Ectodermal cell (in vitro differentiated cells): ENCODE results near the gene CPLX1.

Source experiments
- H3K27ac ChIP-seq: 2 replicates; pipeline ENCODE4 v1.7.0; 2013; ENCODE audit warnings: mild to moderate bottlenecking, low read depth, low read length; ENCODE audit not compliant: insufficient read depth, poor library complexity, severe bottlenecking
- H3K27me3 ChIP-seq: 2 replicates; pipeline ENCODE4 v1.7.0; 2013; ENCODE audit warnings: mild to moderate bottlenecking, low read length; ENCODE audit not compliant: insufficient read depth, control insufficient read depth, poor library complexity, severe bottlenecking
- H3K36me3 ChIP-seq: one replicate; pipeline ENCODE4 v1.7.0; 2013; ENCODE audit warnings: low read length; ENCODE audit not compliant: control insufficient read depth, insufficient read depth
- H3K4me1 ChIP-seq: one replicate; pipeline ENCODE4 v1.7.0; 2013; ENCODE audit warnings: low read length; ENCODE audit not compliant: control insufficient read depth, insufficient read depth
- H3K4me3 ChIP-seq: 2 replicates; pipeline ENCODE4 v1.7.0; 2013; ENCODE audit warnings: low read depth, low read length, control low read depth; ENCODE audit not compliant: insufficient read depth
- H3K9me3 ChIP-seq: 2 replicates; pipeline ENCODE4 v1.7.0; 2013; ENCODE audit warnings: mild to moderate bottlenecking, low read length, moderate library complexity; ENCODE audit not compliant: control insufficient read depth
- WGBS, 2 experiments: methylation state at CpG; one replicate each; pipeline ENCODE4 v1.1.7; 2013; ENCODE audit warnings: missing lambda C conversion rate in 2 of 2; 5-methylcytosine and 5-hydroxymethylcytosine counted together

CPLX1 gene

GRCh38 chr4:826508-827208 is 729 bp upstream of the CPLX1 start:
- no peaks in the 10 kb centered on the region for H3K9me3 ChIP-seq
- H3K27ac ChIP-seq = no peak overlapping the region
- peaks cover 71% of the 10 kb centered on the region for H3K27me3 ChIP-seq
- WGBS, 2 experiments = 1% methylated on average over 75 of the region's 75 CpGs
- peak overlapping the region; percentile 16 for H3K4me3 ChIP-seq
- peaks cover 8% of the 10 kb centered on the region for H3K4me1 ChIP-seq
- H3K36me3 ChIP-seq = no peaks in the 10 kb centered on the region

GRCh38 chr4:825063-825970 is 612 bp downstream of the CPLX1 start:
- Histone ChIP-seq H3K27ac (no peak overlapping the region), H3K4me1 (peaks cover 8% of the 10 kb centered on the region), H3K27me3 (peaks cover 84% of the 10 kb centered on the region), H3K4me3 (no peak overlapping the region), H3K9me3 (no peaks in the 10 kb centered on the region), H3K36me3 (no peaks in the 10 kb centered on the region)
- WGBS, 2 experiments = 8 to 9% methylated on average over 94 of the region's 94 CpGs

DNA sequence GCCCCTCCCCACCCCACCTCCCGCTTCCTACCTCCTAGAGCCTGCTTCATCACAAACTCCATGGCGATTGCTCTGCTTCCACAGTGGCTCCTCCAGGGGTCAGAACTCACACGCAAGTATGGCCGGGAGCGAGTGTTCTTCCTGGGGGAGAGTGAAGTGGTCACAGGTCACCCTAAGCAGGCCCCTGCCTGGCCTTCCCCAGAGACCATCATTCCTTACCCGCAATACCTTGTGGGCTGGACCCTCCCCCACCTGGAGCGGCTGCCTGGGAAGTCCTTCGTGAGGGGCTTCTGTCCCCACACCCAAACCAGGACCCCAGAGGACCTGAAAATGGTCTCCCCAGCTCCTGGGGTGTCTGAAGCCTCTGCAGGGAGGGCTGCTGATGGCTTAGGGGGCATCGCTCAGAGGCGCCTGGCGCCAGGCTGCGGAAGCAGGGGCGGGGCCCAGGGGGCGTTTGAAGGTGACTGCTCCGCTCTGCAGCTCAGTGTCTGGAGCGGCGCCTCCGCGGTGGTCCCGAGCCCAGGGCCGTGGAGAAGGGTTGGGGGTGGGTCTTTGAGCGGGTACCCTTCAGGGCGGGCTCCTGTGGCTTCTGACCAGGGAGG is 1.4 kb downstream of the CPLX1 start:
- peaks cover 92% of the 10 kb centered on the region for H3K27me3 ChIP-seq
- H3K4me1 ChIP-seq = peaks cover 8% of the 10 kb centered on the region
- no peak overlapping the region for H3K27ac ChIP-seq
- H3K4me3 ChIP-seq = no peak overlapping the region
- WGBS, 2 experiments = 14 to 16% methylated on average over 23 of the region's 23 CpGs
- no peaks in the 10 kb centered on the region for H3K36me3 ChIP-seq
- no peaks in the 10 kb centered on the region for H3K9me3 ChIP-seq

DNA sequence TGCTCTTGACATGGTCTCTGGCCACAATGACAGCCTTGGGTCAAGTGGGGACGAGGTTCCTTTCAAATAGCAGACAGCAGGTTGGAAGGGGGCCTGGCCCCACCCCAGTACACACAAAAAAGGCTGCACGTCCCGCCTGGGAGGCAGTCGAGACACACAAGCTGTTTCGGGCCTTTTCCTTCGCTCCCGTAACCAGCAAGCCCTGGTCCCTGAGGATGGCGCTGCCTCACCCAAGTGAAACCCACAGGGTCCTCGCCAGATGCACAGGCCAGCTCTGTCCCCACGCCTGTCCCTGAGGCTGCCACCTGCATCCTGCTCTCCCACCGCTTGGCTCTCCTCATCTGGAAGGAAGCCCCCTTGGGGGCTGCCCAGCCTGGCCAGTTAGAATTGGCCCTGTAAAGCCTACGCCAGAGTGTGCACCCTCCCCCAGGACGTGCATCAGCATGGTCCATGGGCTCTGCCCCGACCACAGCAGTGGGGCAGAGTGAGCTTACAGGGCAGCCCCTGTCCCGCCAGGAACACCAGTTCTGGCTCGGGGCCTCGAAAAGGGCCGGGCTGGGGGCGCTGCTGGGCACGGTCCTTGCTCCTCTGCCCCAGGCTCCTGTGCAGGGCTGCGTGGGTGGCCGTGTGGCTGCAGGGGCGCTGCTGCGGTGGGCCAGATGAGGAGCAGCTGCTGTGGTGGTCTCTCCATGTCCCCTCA is 2.0 kb downstream of the CPLX1 start:
- no peak overlapping the region for H3K27ac ChIP-seq
- H3K4me3 ChIP-seq = no peak overlapping the region
- no peaks in the 10 kb centered on the region for H3K9me3 ChIP-seq
- WGBS, 2 experiments = 51 to 52% methylated on average over 24 of the region's 24 CpGs
- H3K27me3 ChIP-seq = peaks cover 97% of the 10 kb centered on the region
- H3K4me1 ChIP-seq = peaks cover 8% of the 10 kb centered on the region
- H3K36me3 ChIP-seq = no peaks in the 10 kb centered on the region

- Histone ChIP-seq H3K4me1 (peaks cover 8% of the 10 kb centered on the region), H3K27me3 (peaks cover 97% of the 10 kb centered on the region), H3K27ac (no peak overlapping the region), H3K4me3 (no peak overlapping the region), H3K36me3 (no peaks in the 10 kb centered on the region), H3K9me3 (no peaks in the 10 kb centered on the region)
- WGBS, 2 experiments = 81 to 82% methylated on average over 21 of the region's 21 CpGs
These were observed 2.7 kb downstream of the CPLX1 start for GRCh38 chr4:823176-823760.

DNA sequence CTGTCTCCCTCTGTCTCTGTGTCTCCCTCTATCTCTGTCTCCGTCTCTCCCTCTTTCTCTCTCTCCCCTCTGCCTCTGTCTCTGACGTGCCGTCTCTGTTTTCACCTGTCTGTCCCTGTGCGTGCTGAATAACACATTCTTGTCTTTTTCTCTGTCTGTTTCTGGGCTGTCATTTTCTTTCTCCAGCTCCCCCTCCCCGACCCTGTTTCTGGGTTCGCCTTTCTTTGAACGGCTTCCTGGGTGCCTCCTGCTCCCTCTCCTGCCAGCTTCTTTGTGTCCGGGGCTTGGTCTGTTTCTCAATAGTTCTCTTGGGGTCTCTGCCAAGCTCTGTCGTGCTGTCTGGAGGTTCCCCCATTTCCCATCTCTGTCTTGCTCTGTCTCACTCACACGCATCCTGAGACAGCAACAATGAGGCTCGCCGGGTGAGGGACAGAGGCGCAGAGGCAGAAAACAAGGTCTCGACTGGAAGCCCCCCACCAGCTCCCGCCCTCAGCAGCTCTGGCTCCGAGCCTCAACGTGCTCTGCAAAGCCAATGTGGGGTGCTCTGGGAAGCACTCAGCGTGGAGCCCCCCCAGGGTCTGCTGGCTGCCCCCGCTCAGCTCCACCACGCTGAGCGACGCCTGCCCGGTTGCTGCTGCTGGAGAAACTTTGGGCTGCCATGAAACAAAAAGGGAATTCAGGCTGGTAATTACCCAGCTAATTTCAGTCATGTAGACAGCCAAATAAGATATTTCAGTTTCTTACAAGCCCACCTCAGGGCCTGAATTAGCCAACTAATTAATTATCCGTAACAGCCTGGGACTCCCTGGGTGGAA is 3.4 kb downstream of the CPLX1 start:
- H3K27ac ChIP-seq = no peak overlapping the region
- WGBS, 2 experiments = 65 to 66% methylated on average over 24 of the region's 24 CpGs
- no peak overlapping the region for H3K4me3 ChIP-seq
- peaks cover 8% of the 10 kb centered on the region for H3K4me1 ChIP-seq
- H3K36me3 ChIP-seq = no peaks in the 10 kb centered on the region
- H3K27me3 ChIP-seq = peaks cover 97% of the 10 kb centered on the region
- H3K9me3 ChIP-seq = no peaks in the 10 kb centered on the region

GRCh38 chr4:821631-822030 is 4.3 kb downstream of the CPLX1 start:
- H3K4me3 ChIP-seq = no peak overlapping the region
- H3K27ac ChIP-seq = no peak overlapping the region
- 86 to 87% methylated on average over 16 of the region's 16 CpGs for WGBS, 2 experiments
- H3K36me3 ChIP-seq = no peaks in the 10 kb centered on the region
- no peaks in the 10 kb centered on the region for H3K9me3 ChIP-seq
- H3K4me1 ChIP-seq = peaks cover 6% of the 10 kb centered on the region
- H3K27me3 ChIP-seq = peaks cover 95% of the 10 kb centered on the region

- no peak overlapping the region for H3K4me3 ChIP-seq
- peaks cover 4% of the 10 kb centered on the region for H3K4me1 ChIP-seq
- no peaks in the 10 kb centered on the region for H3K36me3 ChIP-seq
- WGBS, 2 experiments = 84 to 87% methylated on average over 22 of the region's 22 CpGs
- no peaks in the 10 kb centered on the region for H3K9me3 ChIP-seq
- peaks cover 96% of the 10 kb centered on the region for H3K27me3 ChIP-seq
- no peak overlapping the region for H3K27ac ChIP-seq
These were observed 4.7 kb downstream of the CPLX1 start for GRCh38 chr4:821181-821591.
